GM12874 (cell line): ENCODE results near the gene TBXA2R.

Experiments
- CTCF ChIP-seq: IDR thresholded peaks from 2 replicates; pipeline ENCODE4 v1.5.1; 2011; ENCODE audit warnings: low read depth, mild to moderate bottlenecking, control low read depth, low read length, moderate library complexity; ENCODE audit not compliant: insufficient read depth

TBXA2R gene

GRCh38 chr19:3610745-3611717, 4.4 kb upstream of the TBXA2R start:
- TF ChIP-seq CTCF: no peak

DNA sequence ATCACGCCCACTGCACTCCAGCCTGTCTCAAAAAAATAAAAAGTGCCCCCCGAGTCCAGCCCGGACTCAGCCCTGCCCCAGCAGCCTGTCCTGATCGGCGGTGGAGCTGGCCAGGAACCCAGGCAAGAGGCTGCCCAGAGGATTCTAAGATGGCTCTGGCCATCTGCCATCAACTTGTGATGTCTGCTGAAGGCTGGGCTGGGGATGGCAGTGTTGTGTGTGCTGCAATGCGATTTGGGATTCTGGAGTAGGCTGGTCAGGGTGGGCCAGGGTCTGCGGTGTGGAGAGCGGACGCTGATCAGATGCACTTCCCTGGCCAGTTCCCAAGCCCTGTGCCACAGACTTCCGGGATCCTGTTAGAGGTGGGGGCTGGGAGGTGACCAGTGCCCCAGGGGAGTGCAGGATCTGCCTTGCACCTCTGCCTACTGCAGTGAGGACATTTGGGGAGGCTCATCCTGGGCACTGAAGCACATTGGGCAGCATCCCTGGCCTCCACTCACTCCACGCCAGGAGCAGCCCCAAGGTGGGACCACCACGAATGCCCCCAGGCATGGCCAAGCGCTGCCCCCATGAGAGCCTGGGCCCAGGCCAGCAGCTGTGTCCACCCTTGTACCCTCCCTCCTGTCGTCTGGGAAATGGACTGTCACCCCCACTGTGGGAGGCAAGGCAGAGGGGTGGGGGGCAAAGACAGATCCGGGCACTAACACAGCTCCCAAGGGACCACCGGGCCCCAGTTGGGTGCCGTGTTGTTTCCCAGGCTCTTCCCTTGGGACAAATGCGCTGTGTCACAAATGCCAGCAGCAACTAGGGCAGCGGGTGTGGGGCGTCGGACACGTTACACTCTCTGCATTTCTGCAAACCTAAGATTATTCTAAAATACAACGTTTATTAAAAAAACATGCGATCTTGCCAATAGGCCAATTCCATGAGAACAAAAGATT, 3.4 kb upstream of the TBXA2R start:
- no peak for TF ChIP-seq CTCF

- TF ChIP-seq CTCF: no peak
Observed at GRCh38 chr19:3608750-3609322, 2.2 kb upstream of the TBXA2R start.

DNA sequence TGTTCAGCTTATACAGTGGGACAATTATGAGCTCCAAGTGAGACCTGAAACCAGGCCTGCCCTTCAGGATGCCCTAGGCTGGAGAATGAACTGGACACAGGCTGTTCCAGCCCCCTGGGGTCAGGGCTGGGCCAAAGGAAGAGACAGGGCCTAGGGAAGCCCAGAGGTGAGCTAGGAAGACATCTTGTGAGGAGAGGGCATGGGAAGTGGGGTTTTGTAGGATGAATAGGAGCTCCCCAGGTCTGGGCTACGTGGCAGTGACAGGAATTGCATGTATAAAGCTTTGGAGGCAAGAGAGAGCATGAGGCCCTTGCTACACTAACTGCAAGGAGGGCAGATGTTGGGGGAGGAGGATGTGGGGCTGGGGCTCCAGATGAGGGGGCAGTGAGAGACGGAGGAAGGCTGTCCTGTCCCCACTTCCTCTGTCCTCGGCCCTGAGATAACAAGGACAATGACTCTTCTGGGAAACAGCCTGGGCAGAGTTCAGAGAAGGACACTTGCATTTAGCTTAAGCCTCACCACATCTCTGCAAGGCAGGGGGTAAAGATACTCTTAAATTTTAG, 1.5 kb upstream of the TBXA2R start:
- TF ChIP-seq CTCF: no peak

DNA sequence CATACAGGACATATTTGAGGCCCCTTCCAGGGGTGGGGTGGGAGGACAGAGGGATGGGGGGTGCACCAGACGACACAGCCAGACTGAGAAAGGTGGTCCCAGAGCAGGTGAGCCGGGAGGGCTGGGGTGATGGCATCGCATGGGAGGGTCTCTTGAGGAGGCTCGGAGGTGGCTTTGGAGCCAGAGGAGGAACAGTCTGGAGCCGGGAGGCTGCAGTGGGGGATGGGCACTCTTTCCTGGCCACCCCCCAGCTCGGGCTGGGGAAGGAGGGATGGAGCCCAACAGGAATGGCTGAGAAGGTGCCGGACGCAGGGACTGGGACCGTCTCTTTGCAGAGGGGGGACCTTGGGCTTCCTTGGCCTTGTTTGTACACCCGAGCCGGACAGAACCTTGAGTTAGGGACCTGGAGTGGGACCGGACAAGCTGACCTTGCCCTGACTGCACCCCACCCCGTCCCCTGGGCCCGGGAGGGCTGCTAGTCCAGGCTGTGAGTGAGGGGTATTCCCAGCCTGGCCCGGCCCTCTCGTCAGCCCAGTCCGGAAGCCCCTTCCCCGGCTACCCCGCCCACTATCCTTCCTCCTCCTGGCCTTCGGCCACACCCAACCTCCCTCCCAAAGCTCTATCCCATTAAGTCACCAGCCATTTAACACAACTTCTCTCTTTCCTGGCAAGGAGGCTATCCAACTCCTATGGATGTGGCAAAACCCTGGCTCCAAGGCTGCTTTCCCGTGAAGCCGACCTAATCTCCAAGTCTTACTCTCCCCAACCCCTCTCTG, 816 bp upstream of the TBXA2R start:
- no peak for TF ChIP-seq CTCF

DNA sequence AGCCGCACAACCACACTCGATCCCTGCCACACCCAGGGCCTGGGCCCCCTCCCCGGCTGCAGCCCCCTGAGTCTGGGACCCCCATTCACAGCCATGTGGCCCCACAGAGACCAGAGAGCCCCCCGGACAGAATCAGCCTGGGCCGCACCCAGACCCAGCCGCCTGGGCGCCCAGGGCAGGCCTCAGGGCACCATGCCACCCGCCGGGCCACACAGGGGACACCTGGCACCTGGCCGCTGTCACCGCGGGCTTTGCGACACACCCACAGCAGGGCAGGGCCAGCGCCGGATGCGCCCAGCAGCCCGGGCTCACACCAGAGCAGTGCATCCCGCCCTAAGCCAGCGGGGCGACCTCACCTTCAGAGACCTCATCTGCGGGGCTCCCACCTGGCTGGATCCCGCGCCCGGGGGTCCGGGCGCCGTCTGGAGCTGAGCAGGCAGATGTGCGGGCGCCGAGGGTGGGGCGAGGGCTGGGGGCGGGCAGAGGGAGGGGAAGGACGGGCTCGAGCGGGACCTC, 443 bp downstream of the TBXA2R start:
- no peak for TF ChIP-seq CTCF
